ENCODE data around the gene APC2. TPM values are rescaled to one million over a fixed set of nuclear protein-coding genes. Genes with fewer than 3 reads are reported as not detected.

The APC2 gene
- total and polyA plus RNA-seq, 4 donors = under 0.01 to 0.06 (median 0.03) TPM

GRCh38 chr19:1431759-1432506, 18.0 kb upstream of the APC2 start:
- no peak overlapping the region for H3K4me3 ChIP-seq (ENCODE audit: low read depth in 1 of 3, low read length in 3 of 3)
- no peak overlapping the region for H3K27ac ChIP-seq (ENCODE audit: low read depth in 1 of 2, low read length in 2 of 2)
- peaks cover 4 to 42% (median 24%) of the 10 kb centered on the region in 4 donors for H3K36me3 ChIP-seq (ENCODE audit: control insufficient read depth in 4 of 4, insufficient read depth in 3 of 4, low read depth in 1 of 4, low read length in 3 of 4)
- H3K9ac ChIP-seq (ENCODE audit: low read depth in 1 of 2, low read length in 2 of 2) = no peak overlapping the region
- 94% methylated on average over 24 of the region's 24 CpGs for WGBS
- TF ChIP-seq YY1 (IDR thresholded peaks at IDR 0.05) (no peak), TAF1 (conservative IDR thresholded peaks at IDR 0.05) (no peak), REST (IDR thresholded peaks at IDR 0.05) (no peak), RAD21 (IDR thresholded peaks at IDR 0.05) (no peak), HNF4A (conservative IDR thresholded peaks at IDR 0.05) (no peak), RXRA (IDR thresholded peaks at IDR 0.05) (no peak), SP1 (IDR thresholded peaks at IDR 0.05) (no peak), ZBTB33 (IDR thresholded peaks at IDR 0.05) (no peak), FOXA1 (IDR thresholded peaks at IDR 0.05) (no peak), GABPA (IDR thresholded peaks at IDR 0.05 in 1 of 2, conservative IDR thresholded peaks at IDR 0.05 in 1 of 2) (no peak), EGR1 (IDR thresholded peaks at IDR 0.05; ENCODE audit: low read depth in 2 of 2) (no peak), JUND (IDR thresholded peaks at IDR 0.05) (no peak), MAX (IDR thresholded peaks at IDR 0.05) (no peak), FOXA2 (IDR thresholded peaks at IDR 0.05) (no peak), CTCF (IDR thresholded peaks at IDR 0.05; ENCODE audit: low read depth, low read length, missing input control) (no peak), ATF3 (IDR thresholded peaks at IDR 0.05) (no peak), HNF4G (IDR thresholded peaks at IDR 0.05) (no peak), NR2F2 (IDR thresholded peaks at IDR 0.05) (no peak)
- H3K9me3 ChIP-seq (ENCODE audit: control insufficient read depth in 4 of 4, low read length in 3 of 4) = no peaks in the 10 kb centered on the region
- peaks cover 0 to 9% (median 3%) of the 10 kb centered on the region in 4 donors for H3K4me1 ChIP-seq (ENCODE audit: control insufficient read depth in 4 of 4, insufficient read depth in 4 of 4, low read length in 3 of 4)
- DNase-seq (ENCODE audit: low spot score) = no peak
- H3K27me3 ChIP-seq (ENCODE audit: control insufficient read depth in 4 of 4, insufficient read depth in 4 of 4, low read length in 3 of 4) = no peaks in the 10 kb centered on the region
